GM18511 (cell line): ENCODE results near the gene COL16A1.

Experiments
- ATAC-seq: cut with Tn5 transposase; IDR thresholded peaks from one replicate; pipeline ENCODE4 v1.9.1; 2021; ENCODE audit warnings: mild to moderate bottlenecking, moderate library complexity; ENCODE audit not compliant: unreplicated experiment

The COL16A1 gene

DNA sequence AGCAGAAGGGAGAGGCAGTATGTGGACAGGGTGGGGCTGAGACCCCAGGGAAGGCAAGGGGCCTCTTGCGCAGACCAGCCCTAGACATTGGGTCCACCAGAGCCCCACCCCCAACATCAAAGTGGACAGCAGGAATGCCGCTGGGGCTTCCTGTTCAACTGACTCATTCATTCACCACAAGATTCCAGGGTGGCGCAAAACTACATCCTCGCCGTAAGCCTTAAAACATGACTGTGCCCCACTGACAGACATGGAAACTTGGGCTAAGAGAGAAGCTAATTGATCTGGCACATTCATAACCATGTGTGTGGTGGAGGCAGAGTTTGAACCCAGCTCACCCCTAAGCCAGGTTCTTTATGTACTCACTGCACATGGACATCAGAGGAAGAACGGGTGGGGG lies 14.0 kb downstream of the COL16A1 start:
- no peak for ATAC-seq

DNA sequence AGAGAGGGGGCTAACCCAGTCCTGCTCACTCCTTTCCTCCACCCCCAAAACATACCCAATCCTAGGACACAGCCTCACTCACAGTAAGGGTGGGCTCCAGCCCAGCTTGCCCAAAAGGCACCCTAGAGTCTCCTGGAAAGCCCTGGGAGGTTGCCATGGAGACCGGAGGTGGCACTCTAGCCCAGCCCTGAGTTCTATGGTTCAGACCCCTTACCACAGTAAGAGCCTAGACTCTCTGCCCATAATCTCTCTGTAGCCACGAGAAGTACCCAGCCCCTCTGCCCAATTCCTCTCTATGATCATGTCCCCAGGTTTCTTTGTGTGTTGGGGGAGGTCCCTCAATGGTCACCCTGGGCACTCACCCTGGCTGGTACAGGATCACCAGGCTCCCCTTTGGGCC lies 14.4 kb downstream of the COL16A1 start:
- ATAC-seq = no peak

DNA sequence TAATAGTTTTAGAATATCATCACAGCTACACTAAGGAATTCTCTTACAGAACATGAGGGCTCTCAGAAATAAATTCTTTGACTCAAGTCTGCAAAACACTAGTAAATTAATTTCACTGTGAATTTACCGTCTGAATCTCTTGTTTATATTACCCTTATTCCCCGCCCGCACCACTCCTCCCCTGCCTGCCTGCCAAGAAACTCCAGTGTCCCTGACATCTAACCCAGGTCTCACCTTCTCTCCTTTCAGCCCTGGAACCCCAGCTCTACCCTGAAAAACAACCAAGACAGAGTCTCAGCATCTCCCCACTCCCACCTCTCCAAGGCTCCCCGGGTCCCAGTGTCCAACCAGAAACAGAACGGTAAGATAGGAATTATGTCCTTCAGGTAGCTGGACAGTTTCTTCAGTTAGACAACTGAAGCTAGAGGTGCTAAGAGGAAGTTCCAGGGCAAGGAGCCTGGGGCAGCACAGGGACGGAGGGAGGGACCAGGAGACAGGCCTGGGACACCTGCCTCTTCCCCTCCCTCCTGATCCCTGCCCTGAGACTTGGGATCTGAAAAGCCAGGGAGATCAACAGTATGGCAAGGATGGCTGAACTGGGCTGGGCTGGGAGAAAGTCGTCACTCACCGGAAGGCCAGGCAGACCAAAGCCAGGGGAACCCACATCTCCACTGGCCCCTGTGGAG lies 15.4 kb downstream of the COL16A1 start:
- ATAC-seq = no peak

DNA sequence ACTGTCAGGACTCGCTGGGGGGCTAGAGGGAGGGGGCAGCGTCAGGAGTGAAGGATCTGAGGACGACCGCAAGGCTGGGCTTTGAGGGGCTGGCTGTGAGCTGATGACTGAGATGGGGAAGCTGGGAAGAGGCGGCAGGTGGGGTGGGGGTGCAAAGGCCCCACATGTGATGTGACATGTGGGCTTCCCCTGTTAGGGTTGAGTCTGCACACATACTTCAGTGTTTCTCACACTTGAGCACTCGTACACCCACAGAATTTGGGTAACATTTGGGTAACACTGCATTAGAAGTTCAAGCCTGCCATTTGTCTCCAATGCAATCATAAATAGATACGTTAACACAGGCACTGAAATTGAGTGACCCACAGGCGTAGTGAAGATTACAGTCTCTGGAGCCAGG lies 16.2 kb downstream of the COL16A1 start:
- ATAC-seq = no peak

DNA sequence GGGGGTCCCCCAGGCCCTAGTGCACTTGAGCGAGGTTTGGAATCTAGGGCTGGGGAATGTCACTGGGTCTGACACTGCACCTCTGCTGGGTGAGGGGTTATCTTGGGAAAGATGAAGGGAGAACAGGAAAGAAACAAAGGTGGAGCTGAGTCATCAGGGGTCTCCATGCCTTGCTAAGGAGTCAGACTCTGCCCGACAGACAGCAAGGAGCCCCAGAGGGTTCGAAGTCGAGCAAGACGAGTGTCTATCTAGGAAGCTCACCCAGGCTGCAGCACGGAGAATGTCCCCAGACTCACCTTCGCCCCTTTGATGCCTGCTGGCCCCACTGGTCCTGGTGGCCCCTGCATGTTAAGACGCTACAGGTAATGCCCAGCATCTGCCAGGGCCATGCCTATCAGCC lies 18.0 kb downstream of the COL16A1 start:
- no peak for ATAC-seq

DNA sequence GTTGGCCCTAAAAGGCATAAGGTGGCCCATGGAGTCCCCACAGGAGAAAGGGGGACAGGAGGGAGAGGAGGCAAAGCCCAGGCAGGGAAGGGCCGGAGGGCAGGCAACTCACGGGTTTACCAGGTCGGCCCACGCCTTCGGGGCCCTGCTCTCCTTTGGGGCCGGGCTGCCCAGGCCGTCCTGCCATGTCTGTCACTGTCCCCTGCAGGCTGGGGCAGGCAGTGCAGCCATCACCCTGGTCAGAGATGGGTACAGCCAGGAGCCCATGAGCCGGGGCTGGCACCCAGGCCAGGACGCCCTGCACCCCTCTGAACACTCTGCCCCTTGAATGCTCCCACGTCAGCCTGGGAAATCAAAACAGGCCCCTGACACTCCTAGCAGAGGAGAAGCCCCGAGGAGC lies 19.8 kb downstream of the COL16A1 start:
- no peak for ATAC-seq

DNA sequence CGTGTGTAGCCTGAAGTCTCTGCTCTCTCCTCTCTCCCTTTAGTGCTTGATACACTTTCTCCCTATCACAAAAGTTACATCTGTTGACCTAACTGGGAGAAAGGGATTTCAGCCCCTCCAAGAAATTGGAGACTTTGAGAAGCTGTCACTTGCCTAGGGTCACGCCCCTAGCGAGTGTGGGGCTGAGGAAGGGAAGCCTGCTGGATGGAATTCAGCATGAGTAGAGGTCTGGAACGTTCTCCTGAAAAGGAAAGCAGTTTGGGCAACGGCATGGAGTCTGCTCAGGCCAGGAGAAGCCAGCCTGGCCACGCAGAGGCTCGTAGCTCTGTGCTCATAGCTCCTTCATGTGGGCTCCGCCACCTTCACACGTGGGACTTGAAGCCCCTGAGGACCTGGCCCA lies 22.4 kb downstream of the COL16A1 start:
- ATAC-seq = no peak

DNA sequence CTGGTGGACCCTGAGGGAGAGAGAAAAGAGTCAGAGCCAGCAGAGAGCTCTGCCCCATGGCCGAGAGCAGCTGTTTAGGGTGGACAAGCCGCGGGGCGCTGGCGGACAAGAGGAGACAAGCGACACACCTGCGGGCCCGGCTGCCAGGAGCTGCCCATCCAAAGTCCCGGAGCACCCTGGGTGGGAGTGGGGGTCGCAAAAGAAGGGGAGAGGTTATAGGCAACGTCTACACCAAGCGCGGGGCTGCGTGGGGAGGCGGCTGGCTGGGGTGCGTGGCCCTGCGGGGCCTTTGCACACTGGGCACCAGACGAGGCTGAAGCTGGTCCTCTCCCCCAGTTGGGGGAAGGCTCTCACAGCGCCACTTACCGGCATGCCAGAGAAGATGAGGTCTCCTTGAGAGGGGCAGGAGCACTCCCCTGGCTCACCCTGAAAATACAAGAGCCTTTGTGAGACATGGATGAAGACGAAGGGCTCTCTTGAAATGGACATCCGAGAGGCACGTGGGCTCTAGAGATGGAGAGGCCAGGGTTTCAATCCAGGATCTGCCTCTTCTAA lies 24.1 kb downstream of the COL16A1 start:
- ATAC-seq = no peak

DNA sequence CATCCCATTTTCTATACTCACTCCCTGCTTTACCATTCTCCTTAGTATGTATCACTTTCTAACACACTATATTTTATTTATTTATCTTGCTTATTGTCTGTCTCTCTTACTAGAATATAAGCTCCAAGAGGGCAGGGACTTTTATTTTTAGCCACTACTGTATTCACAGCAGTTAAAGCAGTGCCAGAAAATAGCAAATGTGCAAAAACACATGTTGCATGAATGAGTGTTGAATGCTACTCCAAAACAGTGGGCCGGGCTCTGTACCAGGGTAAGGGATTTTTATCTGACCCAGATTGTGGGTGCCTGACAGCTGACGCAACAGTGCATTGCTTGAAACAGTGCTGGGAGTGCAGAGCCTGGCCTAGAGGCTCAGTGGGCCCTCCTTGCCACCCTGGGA lies 24.7 kb downstream of the COL16A1 start:
- ATAC-seq = no peak

DNA sequence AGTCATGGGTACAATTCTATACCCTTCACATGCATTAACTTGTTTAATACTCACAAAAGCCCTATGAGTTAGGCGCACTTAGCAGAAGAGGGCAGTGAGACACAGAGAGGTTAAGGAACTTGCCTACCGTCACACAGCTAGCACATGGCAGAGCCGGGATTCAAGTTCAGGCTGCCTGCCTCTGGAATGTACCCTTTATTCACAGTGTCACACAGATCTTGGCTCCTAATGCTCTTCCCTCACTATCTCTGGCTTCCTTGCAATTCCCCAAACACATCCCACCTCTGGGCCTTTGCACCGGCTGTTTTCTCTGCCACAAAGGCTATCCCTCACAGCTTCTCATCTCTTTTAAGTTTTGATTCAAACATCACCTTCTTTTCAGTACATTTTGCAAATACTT lies 25.1 kb downstream of the COL16A1 start:
- no peak for ATAC-seq

DNA sequence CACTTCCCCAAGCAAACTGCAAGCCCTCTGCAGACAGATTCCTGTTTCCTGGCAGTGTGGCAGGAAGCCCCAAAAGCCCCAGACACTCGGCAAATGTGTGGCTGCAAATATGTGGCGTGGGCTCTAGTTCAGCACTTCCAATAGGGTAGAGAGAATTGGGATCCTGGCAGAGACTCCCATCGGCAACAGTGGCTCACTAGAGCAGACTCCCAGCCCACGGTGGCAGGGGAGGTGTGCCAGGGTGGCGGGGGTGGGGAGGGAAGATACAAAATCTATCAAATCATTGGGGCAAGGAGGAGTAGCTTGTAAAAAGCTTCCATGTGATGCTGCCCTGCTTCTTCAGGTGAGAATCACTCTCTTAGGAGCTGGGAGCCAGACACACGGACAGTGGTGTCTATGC lies 25.9 kb downstream of the COL16A1 start:
- ATAC-seq = no peak

DNA sequence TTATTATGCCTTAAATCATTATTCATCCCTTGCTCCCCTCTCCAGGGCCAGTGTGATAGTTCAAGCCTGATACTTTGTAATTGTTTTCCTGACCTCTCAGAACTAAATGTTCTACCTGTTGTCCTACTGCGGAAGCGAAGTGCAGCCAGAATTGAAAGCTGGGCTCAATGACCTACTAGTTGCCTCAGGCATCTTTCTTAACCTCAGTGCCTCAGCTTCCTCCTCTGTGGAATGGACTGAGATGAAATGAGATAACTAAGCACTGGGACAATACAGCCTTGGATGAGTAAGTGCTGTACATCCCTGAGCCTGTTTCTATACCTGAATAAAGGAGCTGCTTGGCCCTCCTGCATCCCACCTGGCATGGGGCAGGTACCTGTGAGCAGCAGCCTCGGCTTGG lies 26.4 kb downstream of the COL16A1 start:
- ATAC-seq = no peak

DNA sequence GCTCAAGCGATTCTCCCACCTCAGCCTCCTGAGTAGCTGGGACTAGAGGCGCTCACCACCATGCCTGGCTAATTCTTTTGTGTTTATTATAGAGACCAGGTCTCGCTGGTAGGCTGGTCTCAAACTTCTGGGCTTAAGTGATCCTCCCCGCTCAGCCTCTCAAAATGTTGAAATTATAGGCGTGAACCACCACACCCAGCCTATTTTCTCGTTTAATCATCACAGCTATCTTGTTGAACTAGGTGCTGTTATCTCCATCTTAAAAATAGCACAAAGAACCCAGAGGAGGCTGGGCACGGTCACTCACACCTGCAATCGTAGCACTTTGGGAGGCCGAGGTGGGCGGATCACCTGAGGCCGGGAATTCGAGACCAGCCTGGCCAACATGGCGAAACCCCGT lies 28.1 kb downstream of the COL16A1 start:
- ATAC-seq = no peak

DNA sequence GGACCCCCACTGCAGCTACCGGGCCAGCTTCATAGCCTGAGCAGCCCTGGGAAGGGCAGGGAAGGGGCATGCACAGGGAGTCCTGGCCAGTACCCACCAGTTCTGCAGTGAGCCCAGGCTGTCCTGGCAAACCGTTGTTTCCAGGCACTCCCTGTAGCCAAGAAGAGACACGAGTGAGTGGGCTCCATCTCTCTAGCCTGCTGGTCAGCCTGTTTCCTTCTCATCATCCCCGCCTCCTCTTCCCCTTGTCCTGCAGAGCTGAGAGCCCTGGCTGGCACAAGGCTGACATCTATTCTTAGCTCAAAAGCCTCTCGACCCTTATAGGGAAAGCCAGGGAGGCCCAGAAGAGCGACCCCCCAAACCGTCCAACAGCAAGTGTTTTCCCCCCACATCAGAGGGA lies 28.7 kb downstream of the COL16A1 start:
- ATAC-seq = no peak

DNA sequence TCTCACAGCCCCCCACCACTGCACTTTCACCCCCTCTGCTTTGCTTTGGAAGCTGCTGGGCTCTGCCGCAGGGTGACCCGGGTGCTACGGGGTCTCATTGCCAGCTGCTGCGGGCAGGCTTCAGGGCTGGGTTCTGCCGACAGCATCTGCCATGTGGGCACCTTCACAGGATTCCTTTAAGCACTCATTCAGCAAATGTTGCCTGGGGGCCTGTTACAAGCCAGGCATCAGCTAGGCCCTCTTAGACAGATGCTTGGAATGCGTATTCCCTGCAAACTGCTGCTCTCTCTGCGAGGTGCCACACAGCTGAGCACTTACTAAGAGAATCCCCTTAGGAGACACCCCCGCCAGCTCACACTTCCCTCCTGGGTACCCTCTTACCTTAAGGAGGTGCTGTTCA lies 29.2 kb downstream of the COL16A1 start:
- ATAC-seq = no peak

DNA sequence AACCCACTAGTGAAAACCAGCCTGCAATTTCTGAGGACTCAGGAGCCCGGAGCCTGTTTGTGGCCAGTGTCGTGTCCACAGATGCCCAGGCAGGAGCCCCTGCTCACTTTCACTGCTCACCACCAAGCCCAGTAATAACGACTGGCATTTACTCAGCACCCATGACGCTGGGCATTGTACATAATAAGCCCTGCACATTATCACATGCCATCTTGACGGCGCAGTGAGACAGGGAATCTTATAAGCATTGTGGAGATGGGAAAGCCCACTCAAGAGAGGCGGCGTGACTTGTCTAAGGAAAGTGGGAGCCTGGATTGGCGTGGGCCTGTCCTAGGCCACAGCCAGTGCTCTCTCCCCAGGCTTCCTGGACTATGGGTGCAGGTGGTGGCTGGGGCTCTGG lies 30.4 kb downstream of the COL16A1 start:
- ATAC-seq = no peak

DNA sequence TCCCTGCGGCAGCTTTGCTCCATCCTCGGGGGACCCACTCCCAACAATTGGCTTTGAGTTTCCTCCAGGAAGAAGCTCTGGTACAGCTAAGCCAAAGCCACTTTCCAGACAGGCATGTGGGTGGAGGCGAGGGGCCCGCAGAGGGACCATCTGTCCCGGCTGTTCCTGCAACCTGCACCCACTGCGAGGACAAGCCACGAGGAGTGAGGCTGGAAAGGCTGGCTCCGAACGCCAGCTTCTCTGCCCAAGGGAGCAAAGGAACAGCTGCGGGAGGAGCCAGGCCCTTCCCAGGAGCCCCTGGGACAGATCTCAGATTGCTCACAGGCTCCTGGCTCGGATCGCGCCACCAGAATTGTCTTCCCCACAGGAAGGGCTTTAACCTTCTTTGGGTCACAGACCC lies 30.8 kb downstream of the COL16A1 start:
- no peak for ATAC-seq

DNA sequence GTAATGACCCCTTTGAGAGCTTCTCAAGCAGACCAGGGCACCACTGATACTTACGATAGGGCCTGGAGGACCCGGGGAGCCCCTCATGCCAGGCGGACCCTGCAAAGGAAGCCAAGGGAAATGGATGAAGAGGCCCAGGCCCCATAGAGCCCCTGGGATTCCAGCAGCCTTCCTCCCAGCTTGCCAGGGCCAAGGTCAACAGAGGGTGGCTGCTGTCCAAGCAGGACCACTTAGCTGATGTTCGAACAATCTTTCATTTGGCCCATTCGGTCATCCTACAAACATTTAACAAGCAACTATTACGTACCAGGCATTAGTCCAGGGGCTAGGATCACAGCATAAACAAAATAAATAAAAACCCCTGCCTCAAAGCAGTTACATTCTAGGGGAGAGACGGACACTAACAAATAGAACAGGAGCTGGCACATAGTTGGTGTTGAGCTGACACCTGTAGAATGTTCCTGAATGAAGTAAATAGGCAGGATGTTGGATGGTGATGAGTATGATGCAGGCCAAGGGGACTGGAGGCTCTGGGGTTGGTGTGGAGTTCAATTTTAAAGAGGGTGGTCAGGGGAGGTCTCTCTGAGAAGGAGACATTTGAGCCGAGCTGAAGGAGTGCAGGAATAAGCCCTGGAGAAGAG lies 32.1 kb downstream of the COL16A1 start:
- no peak for ATAC-seq

DNA sequence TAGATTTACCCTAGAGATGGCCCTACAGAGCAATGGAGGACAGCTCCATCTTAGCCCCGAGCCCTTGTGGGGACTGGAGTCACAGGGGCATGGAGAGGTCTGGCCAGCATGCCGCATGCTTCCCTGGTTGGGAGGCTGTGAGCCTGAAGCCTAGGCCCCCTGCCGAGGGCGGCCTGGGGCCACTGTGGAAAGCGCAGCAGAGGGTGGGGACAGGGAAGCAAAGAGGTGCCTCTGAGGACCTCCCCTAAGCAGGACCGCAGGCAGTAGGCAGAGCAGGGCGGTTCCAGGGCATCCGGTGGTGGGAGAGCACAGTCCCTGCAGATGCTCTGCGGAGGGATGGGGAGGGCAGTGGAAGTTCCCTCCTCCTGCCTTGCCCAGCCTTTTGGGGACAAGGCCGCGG lies 32.7 kb downstream of the COL16A1 start:
- no peak for ATAC-seq

DNA sequence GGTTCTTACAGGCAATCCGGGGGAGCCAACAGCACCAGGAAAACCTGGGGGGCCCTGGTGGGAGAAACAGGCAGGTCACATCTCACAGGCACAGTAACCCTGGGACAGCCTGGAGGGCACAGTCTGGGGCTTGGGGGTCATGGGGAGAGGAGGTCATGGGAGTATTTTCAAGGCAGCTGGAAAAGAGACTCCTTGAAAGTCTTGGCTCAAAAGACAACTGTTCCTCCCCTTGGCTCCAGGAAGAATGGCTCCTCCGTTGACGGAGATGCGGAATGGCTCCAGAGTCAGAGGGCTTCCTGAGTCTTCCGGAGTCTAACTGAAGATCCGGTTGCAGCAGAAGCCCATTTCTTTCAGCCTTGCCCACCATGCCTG lies 33.2 kb downstream of the COL16A1 start:
- ATAC-seq = no peak

DNA sequence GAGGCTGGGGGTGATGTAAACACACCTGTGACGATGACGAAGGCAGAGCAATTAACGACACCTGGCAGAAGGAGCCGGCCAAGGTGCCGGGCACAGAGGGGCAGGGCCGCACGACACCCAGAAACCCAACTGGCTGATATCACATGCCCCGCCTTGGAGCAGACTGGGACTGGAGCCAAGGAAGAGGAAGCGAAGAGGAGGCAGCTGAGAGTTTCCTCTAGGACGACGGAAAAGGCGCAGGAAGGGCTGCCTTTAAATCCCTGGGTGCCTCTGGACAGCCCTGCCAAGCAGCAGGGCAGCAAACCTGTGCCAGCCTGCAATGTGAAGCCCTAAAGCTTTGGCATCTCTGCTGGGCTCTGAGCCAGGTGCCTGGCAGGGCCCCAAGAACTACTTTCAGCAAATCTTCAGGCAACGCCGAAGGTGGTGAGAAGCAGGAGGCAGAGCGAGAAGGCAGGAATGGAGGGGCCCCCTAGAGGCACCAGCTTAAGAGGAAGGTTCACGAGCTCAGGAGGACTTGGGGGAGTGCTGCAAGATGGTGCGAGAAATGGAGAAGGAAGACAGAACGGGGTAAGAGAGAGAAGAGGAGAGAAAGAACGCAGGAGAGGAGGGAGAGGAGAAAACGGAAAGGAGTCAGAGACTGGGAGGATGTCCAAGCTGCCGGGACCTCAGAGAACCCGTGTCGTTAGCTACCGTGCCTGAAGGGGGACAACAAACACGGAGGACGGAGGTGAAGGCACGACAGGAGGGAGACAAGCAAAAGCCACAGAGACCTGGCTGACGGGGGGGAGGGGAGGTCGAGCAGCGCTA lies 33.8 kb downstream of the COL16A1 start:
- no peak for ATAC-seq

DNA sequence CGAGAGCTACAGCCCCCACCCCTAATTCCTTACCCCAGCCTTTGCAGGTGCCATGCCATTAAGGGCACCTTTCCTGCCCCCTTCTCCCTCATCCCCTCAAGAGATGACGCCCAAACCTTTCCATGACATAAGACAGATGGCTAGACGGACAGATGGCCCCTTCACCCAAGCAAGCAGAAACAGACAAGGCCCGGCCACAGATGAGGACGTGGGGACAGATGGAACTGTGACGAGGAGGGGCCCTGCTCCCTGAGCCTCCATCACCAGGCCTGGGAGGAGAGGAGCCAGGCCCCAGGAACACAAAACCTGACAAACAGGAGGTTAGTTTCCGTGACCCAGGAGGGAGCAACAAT lies 34.4 kb downstream of the COL16A1 start:
- ATAC-seq = no peak
